NCI-H510A treated with DMSO at 0.1 percent for 48 hours (cell line): ENCODE data around the gene RGS1.
"Not testable (repeated sequence)": the region's sequence is repeated elsewhere in the genome, so short reads cannot be mapped to it uniquely, and the experiment has no call there.

ENCODE experiments used
- DNase-seq: peaks from one replicate; lab custom pipeline; 2025; lab: John Stamatoyannopoulos, UW

The RGS1 gene, protein sequence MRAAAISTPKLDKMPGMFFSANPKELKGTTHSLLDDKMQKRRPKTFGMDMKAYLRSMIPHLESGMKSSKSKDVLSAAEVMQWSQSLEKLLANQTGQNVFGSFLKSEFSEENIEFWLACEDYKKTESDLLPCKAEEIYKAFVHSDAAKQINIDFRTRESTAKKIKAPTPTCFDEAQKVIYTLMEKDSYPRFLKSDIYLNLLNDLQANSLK

DNA sequence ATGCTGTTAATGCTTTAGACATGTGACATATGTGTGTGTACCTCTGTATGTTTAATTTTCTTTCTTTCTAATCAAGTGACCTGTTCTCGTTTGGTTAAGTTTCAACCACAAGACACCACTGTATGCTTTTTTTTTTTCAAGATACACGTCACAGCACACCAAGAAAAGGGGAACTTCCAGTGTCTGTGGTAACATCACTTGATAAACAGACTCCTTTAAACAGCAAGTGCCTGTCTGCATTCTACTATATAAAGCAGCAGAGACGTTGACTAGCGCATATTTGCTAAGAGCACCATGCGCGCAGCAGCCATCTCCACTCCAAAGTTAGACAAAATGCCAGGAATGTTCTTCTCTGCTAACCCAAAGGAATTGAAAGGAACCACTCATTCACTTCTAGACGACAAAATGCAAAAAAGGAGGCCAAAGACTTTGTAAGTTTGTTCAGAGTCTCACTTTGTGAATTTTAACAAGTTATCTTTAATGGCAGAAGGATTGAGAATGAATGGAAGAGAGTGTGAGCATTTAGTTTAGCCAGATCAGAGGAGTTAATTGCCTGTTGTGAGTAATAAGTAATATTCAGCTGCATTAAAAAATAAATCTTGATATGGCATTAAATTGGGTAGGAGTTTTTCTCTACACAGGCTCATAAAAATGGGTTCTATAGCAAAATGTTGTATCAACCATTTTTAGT lies at the start of gene RGS1:
Gene RGS1 (plus strand): TSS at position 275 of the 691 bp plus-strand sequence. CDS start 20 bp downstream, at position 295.
- no peak for DNase-seq

DNA sequence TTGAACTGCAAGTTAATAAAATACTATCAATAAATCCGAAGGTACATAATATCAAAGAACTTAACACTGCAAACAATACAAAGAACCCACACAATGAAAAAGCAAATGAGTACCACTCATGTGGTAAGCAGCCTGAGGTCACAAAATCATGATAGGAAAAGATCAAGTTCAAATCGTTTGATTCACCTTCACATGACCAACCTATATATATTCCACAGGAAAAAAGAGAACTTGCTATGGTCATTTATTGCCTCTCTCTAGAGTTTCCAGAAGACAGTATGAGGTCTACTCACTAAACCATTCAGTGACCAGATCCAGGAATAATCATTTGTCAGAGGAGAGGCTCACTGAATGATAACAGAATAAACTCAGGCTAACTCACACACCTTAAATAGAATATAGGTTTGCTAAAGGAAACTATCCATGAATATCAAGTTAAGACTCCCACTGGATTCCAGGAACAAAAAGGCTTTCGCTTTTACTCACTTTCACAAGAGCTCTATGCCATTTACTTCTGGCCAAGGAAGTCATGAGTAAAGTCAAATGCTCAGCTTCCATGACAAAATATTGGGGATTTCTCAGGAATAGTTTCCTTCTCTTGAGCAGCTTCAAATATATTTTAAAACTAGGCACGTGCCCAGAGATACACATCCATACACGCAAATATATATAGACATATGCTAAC lies 48.3 kb upstream of the RGS1 start:
- no peak for DNase-seq

DNA sequence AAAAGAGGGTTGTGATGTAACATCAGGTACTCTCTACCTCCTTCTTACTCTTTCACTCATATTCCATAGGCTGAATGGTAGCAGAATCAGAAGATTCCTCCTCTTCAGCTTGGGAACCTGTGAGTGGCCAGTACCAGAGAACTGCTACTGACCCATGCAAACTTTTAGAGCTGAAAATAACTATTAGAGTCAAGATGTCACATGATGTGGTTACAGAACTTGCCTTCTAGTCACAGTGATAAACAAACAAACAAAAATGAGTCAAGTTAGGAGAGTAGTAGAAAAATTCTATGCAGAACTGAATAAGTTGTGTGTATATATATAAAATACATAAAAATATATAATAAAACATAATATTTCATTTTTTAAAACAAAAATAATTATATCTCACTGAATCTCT lies 47.6 kb upstream of the RGS1 start:
- no peak for DNase-seq

GRCh38 chr1:192529031-192529755 lies 46.4 kb upstream of the RGS1 start:
- DNase-seq: no peak

DNA sequence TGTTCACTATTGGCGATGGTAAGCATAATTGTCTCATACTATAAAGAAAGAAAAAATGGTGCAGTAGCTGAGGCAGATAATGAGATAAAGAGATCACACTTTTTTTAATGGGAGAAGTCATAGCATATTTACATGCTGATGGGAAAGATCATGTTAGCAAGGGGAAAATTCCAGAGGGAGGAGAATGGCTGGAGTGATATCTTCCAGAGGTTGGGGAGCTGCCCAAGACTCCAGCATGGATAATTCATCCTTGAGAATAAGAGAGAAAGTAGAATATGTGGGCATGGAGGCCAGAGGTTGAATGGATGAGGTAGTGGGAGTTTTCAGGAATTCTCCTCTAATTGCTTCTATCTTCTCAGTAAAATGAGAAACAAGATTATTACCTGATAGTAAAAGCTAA lies 45.8 kb upstream of the RGS1 start:
- DNase-seq: no peak

- DNase-seq: no peak
These were observed 45.3 kb upstream of the RGS1 start for GRCh38 chr1:192530254-192530653.

DNA sequence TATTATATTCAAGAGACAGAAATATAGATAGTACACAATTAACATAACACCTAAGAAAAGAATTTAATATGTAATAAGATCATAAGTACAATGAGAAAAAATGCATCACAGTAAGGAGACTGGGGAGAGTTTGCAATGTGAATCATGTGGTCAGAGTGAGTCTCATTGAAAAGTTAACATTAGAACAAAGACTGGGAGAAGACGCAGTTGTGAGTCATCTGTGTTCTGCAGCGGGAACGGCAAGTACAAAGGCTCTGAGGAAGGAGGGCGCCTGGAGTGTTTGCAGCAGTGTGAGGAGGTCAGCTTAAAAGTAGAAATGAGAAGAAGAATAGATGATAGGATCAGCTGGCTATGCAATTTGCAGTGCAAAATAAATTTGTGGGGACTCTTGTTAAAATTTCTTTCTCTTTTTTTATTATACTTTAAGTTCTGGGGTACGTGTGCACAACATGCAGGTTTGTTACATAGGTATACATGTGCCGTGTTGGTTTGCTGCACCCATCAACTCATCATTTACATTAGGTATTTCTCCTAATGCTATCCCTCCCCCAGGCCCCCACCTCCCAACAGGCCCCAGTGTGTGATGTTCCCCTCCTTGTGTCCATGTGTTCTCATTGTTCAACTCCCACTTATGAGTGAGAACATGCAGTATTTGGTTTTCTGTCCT lies 44.4 kb upstream of the RGS1 start:
- not testable (repeated sequence) for DNase-seq

DNA sequence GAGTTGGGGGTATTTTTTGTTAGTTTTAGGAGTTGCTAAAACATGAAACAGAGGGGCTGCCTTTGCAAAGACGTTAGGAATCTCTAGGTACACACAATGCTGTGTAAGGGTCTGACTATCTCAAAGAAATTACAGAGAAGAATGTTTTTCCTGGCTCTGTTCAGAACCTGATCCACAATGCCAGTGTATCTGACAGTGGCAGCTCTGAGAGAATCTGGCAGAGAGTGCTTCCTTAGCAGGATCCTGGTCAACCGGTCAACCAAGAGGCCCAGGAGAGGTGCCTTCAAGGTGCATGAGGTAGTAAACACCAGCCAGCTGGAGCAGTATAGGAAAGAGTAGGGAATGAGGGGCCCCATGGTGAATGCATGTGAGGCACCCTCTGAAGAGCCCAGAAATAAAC lies 40.9 kb upstream of the RGS1 start:
- DNase-seq: no peak

DNA sequence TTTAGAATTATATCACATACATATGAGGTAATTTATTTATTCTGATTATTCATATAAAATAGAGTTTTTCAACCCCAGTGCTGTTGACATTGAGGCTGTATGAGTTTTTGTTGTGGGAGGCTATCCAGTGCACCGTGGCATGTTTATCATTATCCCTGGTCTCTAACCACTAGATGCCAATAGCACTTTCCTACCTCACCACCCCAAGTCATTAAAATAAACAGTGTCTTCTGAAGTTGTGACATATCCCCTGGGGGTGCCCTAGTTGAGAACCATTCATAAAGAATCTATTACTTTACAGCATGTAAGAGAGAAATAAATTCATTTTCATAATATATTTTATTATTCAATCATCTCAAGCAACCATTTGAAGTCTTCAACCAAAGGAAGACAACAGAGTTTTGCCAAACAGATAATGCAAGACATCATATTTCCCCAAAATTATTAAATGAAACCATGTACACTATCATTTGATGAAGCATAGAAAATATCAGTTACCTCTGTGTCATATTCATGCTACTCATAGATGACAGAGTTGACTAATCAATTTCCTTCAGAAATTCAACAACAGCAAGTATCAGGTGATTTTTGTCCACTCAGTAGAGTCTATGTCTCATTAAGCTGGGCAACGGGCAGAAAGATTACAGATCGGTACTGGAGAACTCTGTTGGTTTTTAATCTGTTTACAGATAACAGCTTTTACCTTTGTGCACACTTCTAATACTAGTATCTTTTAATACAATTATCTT lies 39.5 kb upstream of the RGS1 start:
- no peak for DNase-seq

DNA sequence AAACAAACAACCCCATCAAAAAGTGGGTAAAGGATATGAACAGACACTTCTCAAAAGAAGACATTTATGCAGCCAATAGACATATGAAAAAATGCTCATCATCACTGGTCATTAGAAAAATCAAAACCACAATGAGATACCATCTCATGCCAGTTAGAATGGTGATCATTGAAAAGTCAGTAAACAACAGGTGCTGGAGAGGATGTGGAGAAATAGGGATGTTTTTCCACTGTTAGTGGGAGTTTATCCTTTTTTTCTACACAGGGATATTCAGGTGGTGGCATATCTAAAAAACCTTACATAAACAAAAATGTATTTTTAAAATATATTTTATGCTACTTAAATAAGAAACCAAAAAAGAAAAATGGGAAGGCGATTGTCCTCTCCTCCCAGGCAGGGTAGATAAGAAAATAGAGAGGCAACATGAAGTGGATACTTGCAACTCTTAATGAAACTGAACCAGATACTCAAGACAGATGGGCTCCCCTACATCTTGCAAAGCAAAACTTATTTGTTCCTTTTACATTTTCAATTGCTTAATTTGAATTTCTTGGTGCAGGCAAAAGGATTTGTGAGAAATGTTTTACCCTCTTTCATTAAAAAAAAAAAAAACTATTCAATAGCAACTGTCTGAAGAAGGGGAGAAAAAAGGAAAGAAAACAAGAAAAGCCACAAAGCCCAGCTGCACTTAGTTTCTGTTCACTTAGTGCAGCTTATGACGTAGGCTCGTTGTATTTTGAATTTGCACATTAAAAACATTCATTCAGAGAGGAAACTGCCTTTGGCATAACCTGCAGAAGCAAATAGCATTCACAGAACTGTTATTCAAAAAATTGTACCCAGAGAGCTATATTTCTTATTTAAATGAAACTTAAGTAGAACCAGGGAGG lies 36.9 kb upstream of the RGS1 start:
- DNase-seq: no peak

- DNase-seq: no peak
These were observed 36.1 kb upstream of the RGS1 start for GRCh38 chr1:192539297-192540092.

DNA sequence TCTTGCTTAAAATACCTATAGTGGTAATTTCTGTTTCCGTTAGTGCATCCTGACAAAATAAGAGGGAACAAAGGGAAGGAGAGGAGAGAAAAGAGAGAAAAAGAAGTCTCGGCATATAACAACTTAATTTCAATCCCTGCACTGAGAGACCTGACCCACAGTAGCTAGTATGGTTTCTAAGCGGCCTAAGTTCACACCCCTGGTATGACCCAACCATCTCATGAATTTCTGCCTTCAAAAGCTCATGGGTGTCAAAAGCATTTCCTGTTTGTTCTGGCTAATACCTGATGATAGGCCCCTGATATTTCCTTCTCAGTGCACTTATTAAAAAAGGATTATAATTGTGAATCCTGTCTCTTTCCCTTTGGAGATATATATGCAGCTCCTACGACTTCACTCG lies 32.1 kb upstream of the RGS1 start:
- DNase-seq: no peak

- no peak for DNase-seq
These were observed 29.6 kb upstream of the RGS1 start for GRCh38 chr1:192545896-192546521.

DNA sequence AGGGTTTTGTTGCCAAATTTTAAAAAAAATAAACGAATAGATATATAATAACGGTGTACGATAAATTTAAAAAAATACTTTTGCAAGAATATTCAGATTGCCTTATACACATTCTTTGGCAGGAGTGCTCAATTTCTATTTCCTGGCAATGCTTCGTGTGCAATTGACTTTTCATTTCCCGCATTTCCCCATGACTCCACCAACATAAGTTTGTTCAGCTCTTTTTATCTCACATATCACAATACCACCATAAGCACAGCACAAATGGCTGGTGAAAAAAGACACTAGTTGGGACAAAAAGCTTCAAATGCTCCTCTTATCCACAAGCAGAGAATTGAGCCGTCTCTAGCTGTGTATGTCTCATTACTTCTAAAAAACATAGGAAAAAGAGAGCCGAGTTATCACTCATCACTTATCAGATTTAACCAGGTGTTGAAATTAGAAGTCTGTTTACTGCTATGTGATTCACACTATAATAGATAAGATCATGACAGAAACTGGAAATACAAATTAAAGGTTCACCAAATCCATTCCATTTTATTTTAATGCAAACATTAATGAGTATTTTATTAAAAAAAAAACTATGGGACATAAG lies 28.9 kb upstream of the RGS1 start:
- no peak for DNase-seq

- no peak for DNase-seq
These were observed 28.1 kb upstream of the RGS1 start for GRCh38 chr1:192547501-192547900.

DNA sequence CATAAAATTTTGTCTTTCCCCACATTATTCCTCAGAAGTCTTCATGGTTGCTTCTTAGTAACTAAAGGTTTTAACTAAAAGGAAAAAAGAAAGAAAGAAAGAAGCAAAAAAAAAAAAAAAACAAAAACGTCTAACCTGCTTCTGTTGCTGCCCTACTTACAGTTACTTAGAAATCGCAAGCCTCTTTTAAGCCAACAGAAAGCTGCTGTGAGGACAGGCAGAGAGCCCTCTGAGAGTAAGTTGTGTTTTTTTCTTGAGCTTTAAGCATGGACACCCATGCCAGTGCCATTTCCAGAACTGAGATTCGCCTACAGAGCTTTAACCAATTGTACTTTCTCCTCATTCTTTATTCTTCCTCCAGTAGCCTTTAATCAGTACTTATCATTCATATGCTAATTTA lies 25.6 kb upstream of the RGS1 start:
- DNase-seq: no peak

DNA sequence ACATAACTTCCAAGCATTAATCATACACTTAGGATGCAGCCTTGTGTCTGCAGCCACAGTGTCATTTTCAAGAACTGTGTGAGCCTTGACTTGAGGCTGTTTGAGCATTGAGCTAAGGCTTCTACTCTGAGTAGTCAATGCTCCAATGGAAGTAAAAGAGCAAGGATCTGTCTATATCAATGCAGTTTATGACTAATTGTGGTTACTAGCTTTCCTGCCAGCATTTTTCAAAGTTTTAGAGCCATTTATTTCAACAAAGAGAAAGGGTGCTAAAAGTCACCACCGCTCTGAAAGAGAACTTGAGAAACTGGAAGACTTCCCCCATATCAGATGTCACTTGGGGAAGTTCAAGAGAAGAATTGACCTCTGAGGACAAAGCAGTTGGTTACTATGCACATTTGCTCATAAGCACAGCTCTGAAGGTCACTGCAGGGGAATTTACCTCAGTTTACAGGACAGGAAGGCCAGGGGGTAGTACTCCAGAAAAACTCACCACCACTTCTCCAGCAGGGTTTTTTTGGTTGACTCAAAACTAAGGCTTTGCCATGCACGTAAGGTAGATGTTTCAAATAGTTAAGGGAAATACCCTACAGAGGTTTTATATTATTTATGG lies 24.5 kb upstream of the RGS1 start:
- no peak for DNase-seq

- DNase-seq: no peak
These were observed 22.8 kb upstream of the RGS1 start for GRCh38 chr1:192552760-192553191.
